Caki2 (cell line): ENCODE results near the gene STK32B. TPM values are rescaled to one million over a fixed set of nuclear protein-coding genes. Genes with fewer than 3 reads are reported as not detected.

ENCODE experiments used
- DNase-seq: peaks from one replicate; pipeline ENCODE4 v3.0.0-alpha.2; 2015; ENCODE audit warnings: low read depth
- in situ Hi-C: cut with HindIII; loops from 2 replicates; pipeline ENCODE4 v1.10.0; 2016; ENCODE audit warnings: low sequenced_read_pairs, low pct_unique_long_range_greater_than_20kb, mixed read lengths
- total RNA-seq: library from RNA; depleted of rRNA; stranded (reverse); fragments of >200 nt; shearing (Covaris generic); gene quantifications from 2 replicates; pipeline ENCODE4 v1.2.3, GENCODE V29; 2014; ENCODE audit warnings: low replicate concordance

STK32B gene
- total RNA-seq, 1 experiment from 2014 or later: 5.3 TPM

GRCh38 chr4:5456296-5456845 lies 405.1 kb downstream of the STK32B start:
- in situ Hi-C loops: no loop called here
- no peak for DNase-seq

- DNase-seq: no peak
- in situ Hi-C loops: no loop called here
Observed at GRCh38 chr4:5458676-5459075, 407.4 kb downstream of the STK32B start.

GRCh38 chr4:5459236-5459635 lies 408.0 kb downstream of the STK32B start:
- in situ Hi-C loops: no loop called here
- DNase-seq: no peak

GRCh38 chr4:5460106-5460801 lies 409.0 kb downstream of the STK32B start:
- in situ Hi-C loops: no loop called here
- DNase-seq: no peak

- in situ Hi-C loops: no loop called here
- no peak for DNase-seq
Observed at GRCh38 chr4:5461477-5461876, 410.2 kb downstream of the STK32B start.

GRCh38 chr4:5462254-5462835 lies 411.1 kb downstream of the STK32B start:
- in situ Hi-C loops: no loop called here
- DNase-seq: no peak

DNA sequence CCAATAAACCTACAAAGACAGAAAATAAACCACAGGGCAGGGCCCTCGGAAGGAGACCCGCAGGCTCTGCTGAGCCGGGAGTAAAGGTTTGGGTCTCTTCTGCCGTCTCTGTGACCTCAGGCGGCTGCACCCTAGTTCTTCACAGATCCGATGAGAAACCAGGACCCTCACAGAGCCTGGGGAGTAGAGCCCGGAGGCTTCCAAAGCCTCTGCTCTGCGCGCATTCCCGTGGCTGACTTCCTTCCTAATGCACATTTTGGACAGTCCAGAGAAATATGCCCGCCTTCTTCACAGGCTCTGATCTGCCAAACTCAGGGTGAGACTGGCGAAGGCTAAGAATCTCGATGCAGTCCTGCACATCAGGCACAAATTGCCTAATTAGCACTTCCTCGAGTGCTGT lies 411.6 kb downstream of the STK32B start:
- no peak for DNase-seq
- in situ Hi-C loops: no loop called here

- in situ Hi-C loops: no loop called here
- no peak for DNase-seq
Observed at GRCh38 chr4:5463361-5463760, 412.1 kb downstream of the STK32B start.

GRCh38 chr4:5463936-5464650 lies 412.8 kb downstream of the STK32B start:
- no peak for DNase-seq
- in situ Hi-C loops: no loop called here

DNA sequence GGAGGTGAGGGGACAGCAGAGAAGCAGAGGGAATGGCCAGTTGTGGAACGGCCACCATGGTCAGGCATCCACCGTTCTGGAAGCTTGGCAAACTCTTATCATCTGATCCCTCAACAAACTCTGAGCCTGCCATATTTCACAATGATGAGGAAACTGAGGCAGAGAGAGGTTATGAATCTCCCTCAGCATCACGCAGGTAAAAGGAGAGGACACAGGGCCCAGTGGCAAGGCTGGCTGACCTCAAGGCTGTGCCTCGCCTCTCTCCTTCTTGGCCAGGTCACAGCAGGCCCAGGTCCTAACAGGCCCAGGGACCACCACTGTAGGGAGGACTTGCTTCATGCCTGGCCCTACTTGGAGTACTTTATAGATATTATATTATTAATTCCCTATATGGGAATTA lies 414.2 kb downstream of the STK32B start:
- DNase-seq: no peak
- in situ Hi-C loops: no loop called here

DNA sequence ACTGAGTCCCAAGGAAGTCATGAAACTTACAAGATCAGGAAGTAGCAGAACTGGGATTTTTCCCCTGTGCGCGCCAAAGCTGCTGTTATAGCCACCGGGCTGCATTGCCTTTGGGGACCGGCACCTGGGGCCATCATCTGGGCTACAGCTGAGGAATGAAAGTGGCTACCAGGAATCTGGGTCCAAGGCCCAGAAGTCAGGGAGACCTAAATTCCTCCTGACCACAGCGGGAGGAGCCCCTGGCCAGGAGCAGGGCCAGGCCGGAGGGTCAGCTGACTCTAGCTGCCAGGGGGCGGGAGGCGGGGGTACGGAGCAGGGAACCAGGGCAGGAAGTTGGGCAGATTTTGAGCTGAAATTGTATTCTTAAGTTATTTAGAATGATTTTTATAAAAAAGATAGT lies 414.7 kb downstream of the STK32B start:
- in situ Hi-C loops: no loop called here

DNA sequence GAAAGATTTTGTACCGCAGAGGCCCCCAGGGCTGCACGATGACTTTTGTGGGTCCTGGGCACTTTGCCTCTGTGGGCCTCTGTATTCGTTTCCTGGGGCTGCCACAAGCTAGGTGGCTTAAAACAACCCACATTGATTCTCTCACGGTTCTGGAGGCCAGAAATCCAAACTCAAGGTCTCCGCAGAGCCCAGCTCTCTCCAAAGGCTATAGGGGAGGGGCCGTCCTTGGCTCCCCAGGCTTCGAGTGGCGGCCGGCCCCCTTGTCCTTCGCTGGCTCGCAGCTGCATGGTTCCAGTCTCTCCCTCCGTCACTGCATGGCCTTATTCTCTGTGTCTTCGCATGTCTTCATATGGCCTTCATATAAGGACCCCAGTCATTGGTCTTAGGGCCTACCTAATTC lies 415.8 kb downstream of the STK32B start:
- in situ Hi-C loops: no loop called here
- no peak for DNase-seq

More for the DNA sequence above, 414.7 kb downstream of the STK32B start:
- DNase-seq: no peak

DNA sequence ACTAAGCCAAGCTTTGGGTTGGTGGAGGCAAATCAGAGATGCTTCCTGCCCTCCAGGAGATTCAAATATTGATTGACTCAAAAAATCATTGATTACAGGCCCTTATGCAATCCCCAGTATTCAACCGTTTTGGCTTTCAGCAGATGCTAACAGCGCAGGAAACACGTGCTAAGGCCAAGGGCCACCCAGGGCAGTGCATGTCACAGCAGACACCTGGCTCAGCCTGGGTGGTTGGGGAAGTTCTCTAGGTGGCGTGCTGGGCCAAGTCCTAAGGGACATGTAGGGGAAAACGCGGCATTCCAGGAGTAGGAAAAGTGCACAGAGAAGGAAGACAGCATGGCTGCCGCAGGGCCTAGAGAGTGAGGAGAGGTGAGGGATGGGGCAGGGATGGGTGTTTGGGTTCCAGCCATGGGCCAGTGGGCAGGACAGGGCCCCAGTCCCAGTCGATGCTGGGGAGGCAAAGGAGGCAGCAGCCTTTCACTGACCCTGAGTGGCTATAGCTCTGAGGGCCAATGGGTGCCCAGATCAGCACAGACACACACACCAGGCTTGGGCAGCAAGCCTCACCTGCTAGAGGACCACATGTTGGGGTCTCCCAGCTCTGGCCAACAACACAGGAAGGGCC lies 418.0 kb downstream of the STK32B start:
- in situ Hi-C loops: no loop called here

DNA sequence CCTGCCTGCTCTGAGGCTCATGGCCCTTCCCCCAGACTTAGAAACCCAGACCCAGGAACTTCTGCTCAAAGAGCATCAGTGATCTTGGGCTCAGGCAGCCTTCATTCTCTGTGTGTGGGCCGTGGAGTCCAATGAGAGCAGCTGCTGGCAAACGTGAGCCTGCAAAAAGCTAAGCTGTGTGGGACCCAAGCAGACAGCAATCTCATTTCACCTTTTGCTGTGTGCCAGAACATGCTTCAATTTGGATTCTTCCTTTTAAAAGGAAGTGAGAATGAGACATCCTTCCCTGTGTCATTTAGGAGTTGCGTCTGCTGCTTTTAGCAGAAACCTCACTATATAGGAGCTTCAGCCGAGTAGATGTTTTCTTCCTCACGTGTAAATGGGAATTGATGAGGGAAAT lies 418.6 kb downstream of the STK32B start:
- in situ Hi-C loops: no loop called here
- no peak for DNase-seq

More for the DNA sequence above, 418.0 kb downstream of the STK32B start:
- DNase-seq: no peak

DNA sequence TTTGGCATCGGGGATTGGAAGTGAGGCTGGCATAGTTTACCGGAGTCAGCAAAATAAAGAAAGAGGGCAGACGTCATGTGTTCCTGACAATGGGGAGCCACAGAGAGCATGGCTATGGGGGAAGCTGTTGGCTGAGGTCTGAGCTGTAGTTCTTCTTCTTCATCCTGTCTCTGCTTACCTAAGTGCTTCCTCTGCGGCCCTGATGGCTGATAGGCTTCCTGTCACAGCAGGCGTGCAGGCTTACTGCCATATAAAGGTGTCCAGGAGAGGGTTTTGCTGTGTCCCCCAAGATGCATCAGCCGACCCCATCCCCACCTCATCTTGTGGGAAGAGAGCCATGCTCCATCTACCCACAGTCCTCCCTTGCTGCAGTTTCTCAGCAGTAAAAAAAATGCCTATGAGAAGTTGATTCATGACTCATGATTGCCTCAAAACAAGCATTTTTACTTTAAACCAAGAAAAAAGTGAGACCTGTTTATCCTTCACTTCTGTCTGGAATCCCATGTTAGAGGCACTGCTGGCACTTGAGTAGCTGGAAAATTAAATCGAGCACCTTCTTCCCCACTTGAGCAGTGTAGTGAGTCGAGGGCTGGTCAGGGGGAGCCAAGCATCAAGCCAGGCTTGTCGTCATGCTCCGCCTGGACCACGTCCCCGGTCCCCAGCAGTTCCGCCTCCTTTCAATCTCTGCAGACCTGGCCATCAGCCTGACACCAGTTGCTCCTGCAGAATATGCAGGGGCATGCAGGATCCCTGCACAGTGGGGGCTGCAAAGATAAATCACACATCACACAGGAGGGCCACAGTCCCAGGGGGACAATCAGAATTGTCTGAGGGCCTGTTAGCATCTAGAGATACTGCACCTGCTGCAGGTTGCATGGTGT lies 419.3 kb downstream of the STK32B start:
- no peak for DNase-seq
- in situ Hi-C loops: no loop called here

GRCh38 chr4:5471206-5471605 lies 419.9 kb downstream of the STK32B start:
- no peak for DNase-seq
- in situ Hi-C loops: no loop called here

- in situ Hi-C loops: no loop called here
- no peak for DNase-seq
Observed at GRCh38 chr4:5471691-5472090, 420.4 kb downstream of the STK32B start.

DNA sequence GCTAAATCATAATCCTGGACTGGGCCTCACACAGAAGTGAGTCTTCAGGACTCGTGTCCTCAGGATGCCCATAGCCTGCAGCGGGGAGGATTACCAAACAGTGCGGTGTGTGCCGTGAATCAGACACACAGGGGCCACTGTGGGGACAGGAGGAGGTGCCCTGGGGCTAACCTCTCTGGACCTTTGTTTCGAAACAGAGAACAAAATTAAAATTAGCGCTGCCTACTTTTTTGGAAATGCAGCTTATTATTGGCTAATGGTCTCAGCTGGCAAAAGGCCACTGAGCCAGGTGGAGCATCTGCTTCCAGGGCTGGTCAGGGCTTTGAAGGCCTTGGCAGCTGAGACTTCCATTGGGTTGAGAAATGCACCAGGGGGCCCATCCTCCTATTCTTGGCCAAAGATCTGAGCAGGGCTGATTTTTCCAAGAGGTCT lies 420.9 kb downstream of the STK32B start:
- no peak for DNase-seq
- in situ Hi-C loops: no loop called here
